Measurements from ENCODE around the gene IDE. TPM values are rescaled to one million over a fixed set of nuclear protein-coding genes. Genes with fewer than 3 reads are reported as not detected.

Gene IDE
- total and polyA plus RNA-seq, 5 donors: 13.4 to 54.1 (median 49.2) TPM

DNA sequence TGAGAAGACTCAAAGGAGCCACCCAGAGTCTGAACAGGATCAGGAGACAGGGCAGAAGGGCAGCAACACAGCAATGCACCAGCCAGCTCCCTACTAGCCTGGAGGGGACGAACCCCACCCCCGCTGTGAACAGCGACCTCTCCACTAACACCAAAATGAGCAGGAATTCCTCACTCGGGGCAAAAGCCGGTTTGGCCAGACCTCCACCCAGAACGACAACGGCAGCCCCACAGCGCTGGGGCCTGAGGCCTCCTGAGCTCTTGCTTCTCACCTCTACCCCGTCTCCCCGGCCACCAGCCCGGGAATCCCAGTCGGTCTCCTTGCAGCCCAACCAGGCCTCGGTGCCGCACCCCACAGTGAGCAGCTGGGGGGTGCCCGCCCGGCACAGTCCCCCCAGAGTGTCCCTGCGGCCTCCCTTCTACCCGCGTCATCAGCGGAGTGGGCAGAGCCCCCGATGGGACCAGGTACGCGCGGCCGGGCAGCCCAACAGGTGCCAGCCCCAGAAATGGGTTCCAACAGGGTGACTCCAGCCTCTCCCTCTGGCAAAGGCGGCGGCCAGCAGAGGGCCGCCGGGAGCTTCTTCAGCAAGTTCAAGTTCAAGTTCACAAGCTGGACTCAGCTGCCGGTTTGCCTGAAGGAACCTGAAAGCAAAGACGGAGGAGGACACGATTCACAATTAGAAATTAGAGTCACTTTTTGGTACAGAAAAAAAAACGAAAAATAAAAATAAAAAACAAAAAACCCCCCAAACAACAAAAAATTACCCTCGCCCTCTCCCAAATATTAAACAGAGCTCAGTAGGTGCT lies 153.9 kb downstream of the IDE start:
- 35% methylated on average over 34 of the region's 34 CpGs for WGBS
- H3K4me3 ChIP-seq (ENCODE audit: low read length): peak overlapping the region; percentile 27
- DNase-seq (peak; percentile 59 to 81 (median 80)), ATAC-seq (peak; percentile 66 to 84)
- no peak overlapping the region for H3K27ac ChIP-seq (ENCODE audit: low read length)
- no peaks in the 10 kb centered on the region for H3K9me3 ChIP-seq (ENCODE audit: control insufficient read depth, low read length)
- no peaks in the 10 kb centered on the region for H3K4me1 ChIP-seq (ENCODE audit: control insufficient read depth, insufficient read depth, low read length)
- H3K27me3 ChIP-seq (ENCODE audit: control insufficient read depth, insufficient read depth): no peaks in the 10 kb centered on the region
- intact Hi-C loops (cut with DNase I): no loop called here

DNA sequence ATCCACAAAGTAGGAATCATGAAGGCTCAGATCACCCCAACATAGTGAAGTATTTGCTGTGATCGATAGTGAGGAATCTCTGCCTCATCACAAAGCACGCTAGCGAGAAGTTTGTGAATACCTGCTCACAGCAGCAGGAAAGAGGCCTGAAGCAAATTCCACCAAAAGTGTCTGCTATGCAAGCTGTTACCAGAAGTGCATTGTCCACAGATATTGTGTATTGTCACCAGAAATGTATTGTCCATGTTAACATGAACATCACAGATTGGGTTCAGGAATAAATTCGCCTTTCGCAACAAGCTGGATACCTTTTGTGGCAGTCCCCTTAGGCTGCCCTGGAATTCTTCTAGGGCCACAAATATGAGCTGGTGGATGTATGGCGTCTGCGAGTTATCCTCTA lies 155.0 kb downstream of the IDE start:
- no peaks in the 10 kb centered on the region for H3K27me3 ChIP-seq (ENCODE audit: control insufficient read depth, insufficient read depth)
- intact Hi-C loops (cut with DNase I): no loop called here
- 93% methylated on average over 7 of the region's 7 CpGs for WGBS

DNA sequence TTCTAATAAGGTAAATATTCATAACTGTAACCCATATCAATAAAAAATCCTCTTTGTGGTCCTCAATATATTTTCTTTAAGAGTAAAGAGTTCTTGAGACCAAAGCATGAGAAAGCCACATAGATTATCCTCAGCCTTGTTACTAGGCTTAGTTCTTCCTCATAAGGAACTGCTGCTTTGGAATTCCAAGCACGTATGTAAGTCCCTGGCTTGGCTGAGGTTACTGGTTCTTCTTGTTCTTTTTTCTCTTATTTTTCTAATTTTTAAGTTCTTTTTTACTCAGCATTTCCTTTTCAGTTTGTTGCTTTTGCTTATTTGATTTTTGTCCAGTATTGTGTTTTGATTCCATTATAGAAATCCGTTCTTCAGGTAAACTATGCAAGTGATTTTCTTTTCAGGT lies 155.7 kb downstream of the IDE start:
- Histone ChIP-seq H3K27me3 (ENCODE audit: control insufficient read depth, insufficient read depth) (no peaks in the 10 kb centered on the region), H3K4me1 (ENCODE audit: control insufficient read depth, insufficient read depth, low read length) (no peaks in the 10 kb centered on the region), H3K4me3 (ENCODE audit: low read length) (no peak overlapping the region), H3K9me3 (ENCODE audit: control insufficient read depth, low read length) (no peaks in the 10 kb centered on the region), H3K27ac (ENCODE audit: low read length) (no peak overlapping the region)
- no peak for ATAC-seq
- 80% methylated on average over 2 of the region's 2 CpGs for WGBS
- DNase-seq: no peak
- intact Hi-C loops (cut with DNase I): no loop called here

More for the DNA sequence above, 155.0 kb downstream of the IDE start:
- no peaks in the 10 kb centered on the region for H3K9me3 ChIP-seq (ENCODE audit: control insufficient read depth, low read length)
- H3K4me3 ChIP-seq (ENCODE audit: low read length): no peak overlapping the region
- no peak for ATAC-seq
- H3K27ac ChIP-seq (ENCODE audit: low read length): no peak overlapping the region
- no peaks in the 10 kb centered on the region for H3K4me1 ChIP-seq (ENCODE audit: control insufficient read depth, insufficient read depth, low read length)
- no peak for DNase-seq

DNA sequence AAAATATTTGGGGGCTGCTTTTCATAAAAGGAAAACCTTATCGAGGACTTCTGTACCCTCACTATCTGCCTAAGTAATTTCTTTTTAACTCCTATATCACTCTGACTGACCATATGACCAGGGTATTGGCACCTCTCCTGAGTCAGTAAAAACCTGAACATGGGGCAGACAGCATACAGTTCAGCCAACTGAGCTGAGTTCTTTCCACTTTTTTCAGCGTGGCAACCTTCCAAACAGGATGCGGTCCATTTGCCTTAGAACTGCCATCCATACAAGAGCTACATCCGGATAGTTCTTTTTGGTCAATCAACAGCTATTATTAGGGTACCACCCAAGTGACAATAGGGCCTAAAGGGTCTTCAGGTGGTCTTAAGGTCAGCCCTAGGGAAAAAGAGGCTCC lies 160.4 kb downstream of the IDE start:
- 60% methylated on average over 4 of the region's 4 CpGs for WGBS
- no peak for DNase-seq
- Histone ChIP-seq H3K27me3 (ENCODE audit: control insufficient read depth, insufficient read depth) (no peaks in the 10 kb centered on the region), H3K9me3 (ENCODE audit: control insufficient read depth, low read length) (no peaks in the 10 kb centered on the region), H3K4me3 (ENCODE audit: low read length) (no peak overlapping the region), H3K27ac (ENCODE audit: low read length) (no peak overlapping the region), H3K4me1 (ENCODE audit: control insufficient read depth, insufficient read depth, low read length) (no peaks in the 10 kb centered on the region)
- ATAC-seq: peak in 1 of 2 donors; percentile 25
- intact Hi-C loops (cut with DNase I): no loop called here

DNA sequence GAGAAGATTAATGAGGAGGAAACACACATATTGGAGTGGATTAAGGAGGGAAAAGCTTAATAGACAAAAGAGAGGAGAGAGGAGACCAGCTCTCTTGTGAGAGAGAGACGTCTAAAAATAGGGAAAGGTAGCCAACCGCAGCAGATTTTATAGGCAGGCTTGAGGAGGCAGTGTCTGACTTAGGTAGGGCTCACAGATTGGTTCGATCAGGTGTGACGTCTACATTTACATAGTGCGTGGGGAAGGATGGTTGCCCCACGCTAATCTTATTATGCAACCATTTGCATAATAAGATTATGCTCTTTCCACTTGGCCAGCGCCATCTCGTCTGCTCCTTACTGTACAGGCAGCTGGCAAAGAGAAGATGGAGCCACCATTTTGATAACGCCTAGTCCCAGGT lies 160.9 kb downstream of the IDE start:
- Histone ChIP-seq H3K9me3 (ENCODE audit: control insufficient read depth, low read length) (no peaks in the 10 kb centered on the region), H3K27ac (ENCODE audit: low read length) (no peak overlapping the region), H3K4me3 (ENCODE audit: low read length) (no peak overlapping the region), H3K27me3 (ENCODE audit: control insufficient read depth, insufficient read depth) (no peaks in the 10 kb centered on the region), H3K4me1 (ENCODE audit: control insufficient read depth, insufficient read depth, low read length) (no peaks in the 10 kb centered on the region)
- no peak for DNase-seq
- intact Hi-C loops (cut with DNase I): no loop called here
- ATAC-seq: no peak
- 84% methylated on average over 9 of the region's 9 CpGs for WGBS

DNA sequence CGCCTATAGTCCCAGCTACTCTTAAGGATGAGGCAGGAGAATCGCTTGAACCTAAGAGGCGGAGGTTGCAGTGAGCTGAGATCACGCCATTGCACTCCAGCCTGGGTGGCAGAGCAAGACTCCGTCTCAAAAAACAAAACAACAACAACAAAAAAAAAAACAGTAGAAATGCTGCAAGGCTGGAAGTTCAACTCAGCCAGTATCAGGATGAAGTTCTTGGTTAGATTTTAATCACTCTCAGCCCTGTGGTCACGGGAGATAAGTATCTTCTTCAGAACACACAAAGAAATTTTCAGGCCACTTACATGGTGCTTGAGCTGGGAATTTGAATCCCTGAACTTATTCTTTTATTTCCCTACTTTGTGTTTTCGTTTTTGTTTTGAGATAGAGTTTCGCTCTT lies 162.5 kb downstream of the IDE start:
- intact Hi-C loops (cut with DNase I): no loop called here
- H3K4me3 ChIP-seq (ENCODE audit: low read length): no peak overlapping the region
- no peaks in the 10 kb centered on the region for H3K27me3 ChIP-seq (ENCODE audit: control insufficient read depth, insufficient read depth)
- DNase-seq (no peak), ATAC-seq (no peak)
- H3K9me3 ChIP-seq (ENCODE audit: control insufficient read depth, low read length): no peaks in the 10 kb centered on the region
- 91% methylated on average over 8 of the region's 8 CpGs for WGBS
- peaks cover 2% of the 10 kb centered on the region for H3K4me1 ChIP-seq (ENCODE audit: control insufficient read depth, insufficient read depth, low read length)
- no peak overlapping the region for H3K27ac ChIP-seq (ENCODE audit: low read length)

DNA sequence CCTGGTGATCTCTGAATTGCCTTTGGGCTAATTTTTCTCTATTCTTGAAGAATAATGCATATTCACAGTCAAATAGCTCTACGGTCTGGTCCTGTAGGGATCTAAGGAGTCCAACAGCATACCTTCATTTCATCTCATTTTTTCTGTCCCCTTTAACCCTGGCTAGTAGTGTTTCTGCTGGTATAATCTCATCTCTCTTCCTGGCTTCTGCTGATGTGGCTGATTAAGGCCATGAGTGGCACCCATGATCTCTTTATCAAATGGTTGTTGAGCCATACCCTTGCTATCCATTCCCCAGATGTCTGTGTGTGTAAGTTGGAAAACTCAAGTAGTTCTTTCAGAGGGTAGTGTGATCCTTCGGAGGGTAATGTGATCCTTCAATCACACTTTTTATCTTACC lies 163.4 kb downstream of the IDE start:
- Histone ChIP-seq H3K27me3 (ENCODE audit: control insufficient read depth, insufficient read depth) (no peaks in the 10 kb centered on the region), H3K4me1 (ENCODE audit: control insufficient read depth, insufficient read depth, low read length) (peaks cover 2% of the 10 kb centered on the region), H3K9me3 (ENCODE audit: control insufficient read depth, low read length) (no peaks in the 10 kb centered on the region), H3K4me3 (ENCODE audit: low read length) (no peak overlapping the region), H3K27ac (ENCODE audit: low read length) (no peak overlapping the region)
- whole genome bisulfite sequencing: 84% methylated on average over 2 of the region's 2 CpGs
- intact Hi-C loops (cut with DNase I): no loop called here
- ATAC-seq (no peak), DNase-seq (no peak)

DNA sequence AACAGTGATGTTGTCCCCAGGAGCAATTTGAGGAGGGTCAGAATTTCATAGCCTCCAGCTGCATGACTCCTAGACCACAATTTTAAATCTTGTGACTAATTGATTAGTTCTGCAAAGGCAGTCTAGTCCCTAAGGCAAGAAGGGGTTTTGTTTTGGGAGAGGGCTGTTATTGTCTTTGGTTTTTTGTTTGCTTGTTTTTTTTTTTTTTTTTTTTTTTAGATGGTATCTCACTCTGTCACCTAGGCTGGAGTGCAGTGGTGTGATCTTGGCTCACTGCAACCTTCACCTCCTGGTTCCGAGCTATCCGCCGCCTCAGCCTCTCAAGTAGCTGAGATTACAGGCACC lies 165.9 kb downstream of the IDE start:
- ATAC-seq (no peak), DNase-seq (no peak)
- no peaks in the 10 kb centered on the region for H3K27me3 ChIP-seq (ENCODE audit: control insufficient read depth, insufficient read depth)
- WGBS: 95% methylated on average over 3 of the region's 3 CpGs
- H3K4me1 ChIP-seq (ENCODE audit: control insufficient read depth, insufficient read depth, low read length): peaks cover 2% of the 10 kb centered on the region
- intact Hi-C loops (cut with DNase I): no loop called here
- H3K9me3 ChIP-seq (ENCODE audit: control insufficient read depth, low read length): no peaks in the 10 kb centered on the region
- H3K27ac ChIP-seq (ENCODE audit: low read length): no peak overlapping the region
- no peak overlapping the region for H3K4me3 ChIP-seq (ENCODE audit: low read length)

DNA sequence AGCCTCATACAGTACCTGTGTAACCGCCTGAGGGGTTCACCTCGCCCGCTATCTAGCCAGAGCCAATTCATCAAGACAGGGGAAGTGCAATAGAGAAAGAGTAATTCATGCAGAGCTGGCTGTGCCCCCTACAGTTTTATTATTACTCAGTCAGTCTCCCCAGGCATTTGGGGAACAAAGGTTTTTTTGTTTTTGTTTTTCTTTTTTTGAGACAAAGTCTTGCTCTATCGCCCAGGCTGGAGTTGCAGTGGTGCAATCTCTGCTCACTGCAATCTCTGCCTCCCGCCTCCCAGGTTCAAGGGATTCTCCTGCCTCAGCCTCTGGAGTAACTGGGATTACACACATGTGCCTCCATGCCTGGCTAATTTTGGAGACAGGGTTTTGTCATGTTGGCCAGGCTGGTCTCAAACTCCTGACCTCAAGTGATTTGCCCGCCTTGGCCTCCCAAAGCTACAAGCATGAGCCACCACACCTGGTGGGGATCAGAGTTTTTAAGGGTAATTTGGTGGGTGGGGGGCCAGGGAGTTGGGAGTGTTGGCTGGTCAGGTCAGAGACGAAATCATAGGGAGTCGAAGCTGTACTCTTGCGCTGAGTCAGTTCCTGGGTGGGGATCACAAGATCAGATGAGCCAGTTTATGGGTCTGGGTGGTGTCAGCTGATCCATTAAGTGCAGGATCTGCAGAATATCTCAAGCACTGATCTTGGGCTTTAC lies 166.4 kb downstream of the IDE start:
- no peaks in the 10 kb centered on the region for H3K9me3 ChIP-seq (ENCODE audit: control insufficient read depth, low read length)
- H3K4me1 ChIP-seq (ENCODE audit: control insufficient read depth, insufficient read depth, low read length): peaks cover 2% of the 10 kb centered on the region
- H3K27me3 ChIP-seq (ENCODE audit: control insufficient read depth, insufficient read depth): no peaks in the 10 kb centered on the region
- intact Hi-C loops (cut with DNase I): no loop called here
- 70% methylated on average over 9 of the region's 9 CpGs for WGBS
- ATAC-seq (no peak), DNase-seq (no peak)
- no peak overlapping the region for H3K27ac ChIP-seq (ENCODE audit: low read length)
- no peak overlapping the region for H3K4me3 ChIP-seq (ENCODE audit: low read length)

DNA sequence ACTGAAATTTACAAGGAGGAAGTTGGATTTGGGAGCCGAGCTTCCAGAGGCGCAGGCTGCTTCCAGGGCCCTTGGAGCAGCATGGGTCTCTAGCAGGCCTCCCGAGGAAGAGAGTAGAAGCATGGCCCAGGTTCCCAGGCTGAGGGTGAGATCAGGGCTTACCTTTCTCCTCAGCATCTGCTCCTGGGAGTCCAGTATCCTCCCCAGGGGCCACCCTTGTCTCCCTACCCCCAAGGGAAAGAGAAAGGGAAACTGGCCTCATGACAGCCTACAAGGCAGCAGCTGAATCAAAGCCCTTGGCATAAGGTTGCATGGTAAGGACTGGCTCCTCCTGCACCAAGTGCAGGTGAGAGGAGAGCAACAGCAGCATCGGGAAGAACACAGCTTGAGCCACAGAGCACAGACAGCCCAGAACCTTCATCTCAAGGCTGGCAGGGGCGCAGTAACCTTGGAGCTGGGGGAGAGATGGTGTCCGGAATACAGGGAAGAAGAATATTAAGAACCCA lies 168.4 kb downstream of the IDE start:
- peaks cover 2% of the 10 kb centered on the region for H3K4me1 ChIP-seq (ENCODE audit: control insufficient read depth, insufficient read depth, low read length)
- H3K9me3 ChIP-seq (ENCODE audit: control insufficient read depth, low read length): no peaks in the 10 kb centered on the region
- ATAC-seq (no peak), DNase-seq (no peak)
- no peak overlapping the region for H3K27ac ChIP-seq (ENCODE audit: low read length)
- intact Hi-C loops (cut with DNase I): no loop called here
- H3K27me3 ChIP-seq (ENCODE audit: control insufficient read depth, insufficient read depth): no peaks in the 10 kb centered on the region
- WGBS: 71% methylated on average over 6 of the region's 6 CpGs
- H3K4me3 ChIP-seq (ENCODE audit: low read length): no peak overlapping the region

DNA sequence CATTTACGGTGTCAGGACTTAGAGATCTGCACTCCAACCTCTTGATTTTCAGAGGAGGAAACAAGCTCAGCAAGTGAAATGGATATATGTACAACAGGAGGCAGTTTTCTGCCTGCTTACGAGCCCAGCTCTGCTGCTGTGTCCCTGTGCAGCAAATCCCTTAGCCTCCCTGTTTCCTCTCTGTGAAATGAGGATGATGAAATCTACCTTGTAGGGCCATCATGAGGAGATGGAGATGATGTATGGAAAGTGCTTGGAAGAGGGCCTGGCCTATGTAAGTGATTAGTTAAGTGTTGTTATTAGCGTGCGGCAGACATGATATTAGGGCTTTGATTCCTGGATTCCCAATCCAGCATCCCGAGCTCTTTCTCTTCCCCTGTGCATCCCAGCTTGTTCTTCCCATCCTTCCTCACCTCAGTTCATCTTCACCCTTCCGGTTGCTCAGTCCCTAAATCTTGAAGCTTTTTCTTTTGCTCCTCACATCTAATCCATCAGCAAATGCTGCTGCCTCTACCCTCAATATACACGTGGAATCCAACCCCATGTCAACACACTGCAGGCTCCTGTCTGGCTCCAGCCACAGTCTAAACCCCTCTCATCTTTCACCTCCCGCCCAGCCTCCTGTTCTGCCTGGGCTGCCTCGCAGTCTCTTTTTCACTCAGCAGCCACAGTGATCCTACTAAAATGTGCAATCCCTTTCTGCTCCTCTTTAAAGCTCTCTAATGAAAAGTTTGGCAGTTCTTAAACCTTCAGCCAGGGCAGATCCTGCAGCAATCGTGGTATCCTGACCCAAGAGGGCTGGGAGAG lies 169.1 kb downstream of the IDE start:
- Histone ChIP-seq H3K27me3 (ENCODE audit: control insufficient read depth, insufficient read depth) (no peaks in the 10 kb centered on the region), H3K4me3 (ENCODE audit: low read length) (no peak overlapping the region), H3K4me1 (ENCODE audit: control insufficient read depth, insufficient read depth, low read length) (peaks cover 2% of the 10 kb centered on the region), H3K27ac (ENCODE audit: low read length) (no peak overlapping the region), H3K9me3 (ENCODE audit: control insufficient read depth, low read length) (no peaks in the 10 kb centered on the region)
- DNase-seq: no peak
- intact Hi-C loops (cut with DNase I): no loop called here
- no peak for ATAC-seq
- 62% methylated on average over 10 of the region's 10 CpGs for WGBS

Measured in right cardiac atrium (tissue), 5 donors.